Measurements from ENCODE around the gene CRB2.

CRB2 gene

GRCh38 chr9:123355761-123356431 is at the start of gene CRB2:
Gene CRB2 (plus strand): TSS chr9:123356197. CDS start chr9:123356261, 64 bp downstream.
- DNase-seq (ENCODE audit: low spot score) = peak; percentile 64

GRCh38 chr9:123309611-123310010 is 46.4 kb upstream of the CRB2 start:
- DNase-seq (ENCODE audit: low spot score) = no peak

- no peak for DNase-seq (ENCODE audit: low spot score)
These were observed 45.3 kb upstream of the CRB2 start for GRCh38 chr9:123310551-123311249.

- DNase-seq (ENCODE audit: low spot score) = no peak
These were observed 44.7 kb upstream of the CRB2 start for GRCh38 chr9:123311250-123311752.

- DNase-seq (ENCODE audit: low spot score) = no peak
These were observed 43.6 kb upstream of the CRB2 start for GRCh38 chr9:123312306-123312877.

- DNase-seq (ENCODE audit: low spot score) = no peak
These were observed 41.4 kb upstream of the CRB2 start for GRCh38 chr9:123314617-123315016.

GRCh38 chr9:123315635-123316034 is 40.4 kb upstream of the CRB2 start:
- no peak for DNase-seq (ENCODE audit: low spot score)

- DNase-seq (ENCODE audit: low spot score) = no peak
These were observed 39.8 kb upstream of the CRB2 start for GRCh38 chr9:123316053-123316718.

GRCh38 chr9:123318202-123318601 is 37.8 kb upstream of the CRB2 start:
- no peak for DNase-seq (ENCODE audit: low spot score)

- no peak for DNase-seq (ENCODE audit: low spot score)
These were observed 37.0 kb upstream of the CRB2 start for GRCh38 chr9:123318961-123319421.

GRCh38 chr9:123319541-123320339 is 36.3 kb upstream of the CRB2 start:
- DNase-seq (ENCODE audit: low spot score) = no peak

- DNase-seq (ENCODE audit: low spot score) = no peak
These were observed 35.2 kb upstream of the CRB2 start for GRCh38 chr9:123320814-123321213.

- no peak for DNase-seq (ENCODE audit: low spot score)
These were observed 34.3 kb upstream of the CRB2 start for GRCh38 chr9:123321616-123322272.

- DNase-seq (ENCODE audit: low spot score) = no peak
These were observed 33.5 kb upstream of the CRB2 start for GRCh38 chr9:123322273-123323195.

- DNase-seq (ENCODE audit: low spot score) = no peak
These were observed 32.6 kb upstream of the CRB2 start for GRCh38 chr9:123323196-123324013.

- DNase-seq (ENCODE audit: low spot score) = no peak
These were observed 31.2 kb upstream of the CRB2 start for GRCh38 chr9:123324767-123325183.

GRCh38 chr9:123326187-123326586 is 29.8 kb upstream of the CRB2 start:
- no peak for DNase-seq (ENCODE audit: low spot score)

- peak; percentile 49 for DNase-seq (ENCODE audit: low spot score)
These were observed 29.3 kb upstream of the CRB2 start for GRCh38 chr9:123326662-123327093.

GRCh38 chr9:123327697-123328100 is 28.3 kb upstream of the CRB2 start:
- DNase-seq (ENCODE audit: low spot score) = peak; percentile 54
